Prostate gland (tissue), 2 donors: ENCODE data around the gene S100PBP. TPM values are rescaled to one million over a fixed set of nuclear protein-coding genes. Genes with fewer than 3 reads are reported as not detected.

Source experiments
- DNase-seq: peaks from one replicate; pipeline ENCODE4 v3.0.0-alpha.2; 2019; ENCODE audit warnings: low spot score
- H3K27ac ChIP-seq, 2 donors: fragments of 200-600 bp; sonication (generic); 2 replicates each; pipeline ENCODE4 v1.5.1; 2017 to 2019
- H3K27me3 ChIP-seq: fragments of 200-600 bp; sonication (generic); replicated peaks from 2 replicates; pipeline ENCODE4 v1.5.1; 2019; ENCODE audit not compliant: insufficient read depth
- H3K36me3 ChIP-seq, 2 donors: fragments of 200-600 bp; sonication (generic); 1 replicate in 1 of 2; 2 replicates in 1 of 2; pipeline versions ENCODE4 v1.5.1 to v1.8.1; 2017 to 2019
- H3K4me1 ChIP-seq: fragments of 200-600 bp; sonication (generic); replicated peaks from 2 replicates; pipeline ENCODE4 v1.5.1; 2019
- H3K4me3 ChIP-seq, 2 donors: fragments of 200-600 bp; sonication (generic); 2 replicates each; pipeline ENCODE4 v1.5.1; 2017 to 2019
- H3K9me3 ChIP-seq: fragments of 200-600 bp; sonication (generic); 2 replicates; pipeline ENCODE4 v1.5.1; 2017
- CTCF ChIP-seq, 4 experiments: fragments of 200-600 bp in 2 of 4; fragments of 450-650 bp in 2 of 4; sonication (generic) in 2 of 4; IDR thresholded peaks; 1 replicate in 3 of 4; 2 replicates in 1 of 4; pipeline ENCODE4 v1.5.1; 2016 to 2019; ENCODE audit warnings: antibody characterized with exemption in 4 of 4, mild to moderate bottlenecking in 2 of 4, moderate library complexity in 2 of 4
- POLR2A ChIP-seq: fragments of 450-650 bp; IDR thresholded peaks from one replicate; pipeline ENCODE4 v1.6.1; 2016; ENCODE audit warnings: antibody characterized with exemption, mild to moderate bottlenecking
- POLR2AphosphoS5 ChIP-seq: sonication (generic); formaldehyde crosslinking; IDR thresholded peaks from one replicate; pipeline ENCODE4 v1.6.1; 2017; ENCODE audit warnings: antibody characterized with exemption
- WGBS: methylation state at CpG from one replicate; pipeline ENCODE4 v1.1.5; 2018; 5-methylcytosine and 5-hydroxymethylcytosine counted together
- intact Hi-C: fragments of 100-400 bp; cut with DNase I; formaldehyde crosslinking; loops from one replicate; pipeline ENCODE4 v1.14.2; 2022
- total RNA-seq, 2 donors: library from RNA; depleted of rRNA; stranded (reverse); fragments of >200 nt; gene quantifications; one replicate each; pipeline ENCODE4 v1.1.0, GENCODE V29; 2016

S100PBP gene
- total RNA-seq, 2 donors from 2014 or later, result 27.1 to 72.5 TPM

GRCh38 chr1:32806910-32807523 lies 10.4 kb upstream of the S100PBP start:
- H3K36me3 ChIP-seq, result no peaks in the 10 kb centered on the region
- TF ChIP-seq CTCF (IDR thresholded peaks at IDR 0.05), result no peak
- no peak for TF ChIP-seq POLR2AphosphoS5
- TF ChIP-seq POLR2A, result no peak
- H3K27ac ChIP-seq, result no peak overlapping the region
- no peaks in the 10 kb centered on the region for H3K4me1 ChIP-seq
- H3K27me3 ChIP-seq, result no peaks in the 10 kb centered on the region
- H3K4me3 ChIP-seq, result no peak overlapping the region
- intact Hi-C loops, result no loop called here
- 70% methylated on average over 4 of the region's 4 CpGs for WGBS
- no peaks in the 10 kb centered on the region for H3K9me3 ChIP-seq
- no peak for DNase-seq

- intact Hi-C loops, result no loop called here
- TF ChIP-seq POLR2A (no peak), POLR2AphosphoS5 (no peak), CTCF (IDR thresholded peaks at IDR 0.05) (no peak)
- no peak for DNase-seq
- Histone ChIP-seq H3K27ac (no peak overlapping the region), H3K9me3 (no peaks in the 10 kb centered on the region), H3K27me3 (no peaks in the 10 kb centered on the region), H3K4me1 (no peaks in the 10 kb centered on the region), H3K4me3 (no peak overlapping the region), H3K36me3 (no peaks in the 10 kb centered on the region)
- WGBS, result 97% methylated on average over 4 of the region's 4 CpGs
Measured at GRCh38 chr1:32808580-32808979, 8.9 kb upstream of the S100PBP start.

DNA sequence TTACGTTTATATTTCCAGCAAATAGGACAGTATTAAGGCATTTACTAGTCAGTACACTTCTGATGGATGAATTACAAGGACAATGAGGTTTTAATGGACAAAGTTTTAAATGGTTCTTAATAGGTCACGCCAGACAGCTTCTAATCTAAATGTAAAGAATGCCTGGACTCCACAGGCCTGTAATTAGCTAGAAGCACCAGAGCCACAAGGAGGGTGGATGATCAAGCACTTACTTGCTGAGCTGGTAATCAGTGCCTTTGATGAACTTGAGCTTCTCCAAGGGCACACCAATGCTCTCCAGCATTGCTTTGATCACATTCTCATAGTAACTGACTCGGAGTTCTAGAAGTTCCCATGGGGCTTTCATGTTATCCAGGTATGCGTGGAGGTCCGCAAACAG lies 7.1 kb upstream of the S100PBP start:
- Histone ChIP-seq H3K4me3 (no peak overlapping the region), H3K9me3 (no peaks in the 10 kb centered on the region), H3K27ac (no peak overlapping the region), H3K4me1 (no peaks in the 10 kb centered on the region), H3K36me3 (no peaks in the 10 kb centered on the region), H3K27me3 (no peaks in the 10 kb centered on the region)
- no peak for DNase-seq
- WGBS, result 78% methylated on average over 5 of the region's 5 CpGs
- intact Hi-C loops, result no loop called here
- TF ChIP-seq POLR2A (no peak), CTCF (IDR thresholded peaks at IDR 0.05) (no peak)

GRCh38 chr1:32811265-32811664 lies 6.2 kb upstream of the S100PBP start:
- Histone ChIP-seq H3K4me3 (no peak overlapping the region), H3K9me3 (no peaks in the 10 kb centered on the region), H3K27ac (no peak overlapping the region), H3K4me1 (no peaks in the 10 kb centered on the region), H3K36me3 (no peaks in the 10 kb centered on the region), H3K27me3 (no peaks in the 10 kb centered on the region)
- 83% methylated on average over 9 of the region's 9 CpGs for WGBS
- intact Hi-C loops, result no loop called here
- no peak for DNase-seq
- TF ChIP-seq POLR2AphosphoS5 (no peak), CTCF (IDR thresholded peaks at IDR 0.05) (no peak), POLR2A (no peak)

DNA sequence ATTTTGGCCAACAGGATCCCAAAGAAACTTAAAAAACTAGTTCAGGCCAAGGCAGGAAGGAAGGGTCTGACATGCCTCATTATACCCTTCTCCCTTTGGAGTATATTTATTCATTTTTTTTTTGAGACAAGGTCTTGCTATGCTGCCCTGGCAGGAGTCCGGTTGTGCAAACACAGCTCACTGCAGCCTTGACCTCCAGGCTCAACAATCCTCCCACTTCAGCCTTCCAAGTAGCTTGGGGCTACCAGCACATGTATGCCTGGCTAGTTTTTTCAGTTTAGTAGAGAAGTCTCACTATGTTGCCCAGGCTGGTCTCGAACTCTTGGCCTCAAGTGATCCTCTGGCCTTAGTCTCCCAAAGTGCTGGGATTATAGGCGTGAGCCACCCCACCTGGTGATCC lies 5.5 kb upstream of the S100PBP start:
- 93% methylated on average over 3 of the region's 3 CpGs for WGBS
- no peaks in the 10 kb centered on the region for H3K36me3 ChIP-seq
- no peaks in the 10 kb centered on the region for H3K4me1 ChIP-seq
- intact Hi-C loops, result no loop called here
- no peaks in the 10 kb centered on the region for H3K9me3 ChIP-seq
- H3K27ac ChIP-seq, result no peak overlapping the region
- H3K27me3 ChIP-seq, result no peaks in the 10 kb centered on the region
- DNase-seq, result no peak
- TF ChIP-seq POLR2A (no peak), POLR2AphosphoS5 (no peak), CTCF (IDR thresholded peaks at IDR 0.05) (no peak)
- H3K4me3 ChIP-seq, result no peak overlapping the region
